HG02885 (cell line): ENCODE measurements around the gene PDE6A.
"Not testable (repeated sequence)": the region's sequence is repeated elsewhere in the genome, so short reads cannot be mapped to it uniquely, and the experiment has no call there.

Experiments used
- ATAC-seq: cut with Tn5 transposase; IDR thresholded peaks from one replicate; pipeline ENCODE4 v1.9.1; 2021; ENCODE audit warnings: mild to moderate bottlenecking; ENCODE audit not compliant: unreplicated experiment, poor library complexity

Gene PDE6A

GRCh38 chr5:149870232-149870631 is 74.4 kb downstream of the PDE6A start:
- no peak for ATAC-seq

- ATAC-seq, result no peak
Observed at GRCh38 chr5:149869411-149869821, 75.2 kb downstream of the PDE6A start.

DNA sequence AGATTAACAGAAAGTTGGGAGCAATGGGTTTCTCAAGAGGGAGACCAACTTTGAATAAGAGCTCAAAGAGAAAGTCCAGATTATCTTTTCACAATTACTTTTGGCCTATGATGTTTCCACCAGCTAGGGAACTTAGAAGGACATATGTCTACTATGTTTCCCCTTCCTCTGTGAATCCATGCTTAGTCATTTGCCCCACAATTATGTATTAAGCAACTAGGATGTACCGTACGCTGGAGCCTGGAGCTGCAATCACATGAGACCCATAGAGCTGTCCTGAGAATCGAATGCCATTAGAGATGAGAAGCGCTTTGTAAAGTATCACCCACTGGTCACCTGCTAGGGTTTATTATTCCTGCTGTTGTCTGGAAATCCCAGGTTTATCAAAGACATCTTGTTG is 78.8 kb downstream of the PDE6A start:
- ATAC-seq, result no peak

DNA sequence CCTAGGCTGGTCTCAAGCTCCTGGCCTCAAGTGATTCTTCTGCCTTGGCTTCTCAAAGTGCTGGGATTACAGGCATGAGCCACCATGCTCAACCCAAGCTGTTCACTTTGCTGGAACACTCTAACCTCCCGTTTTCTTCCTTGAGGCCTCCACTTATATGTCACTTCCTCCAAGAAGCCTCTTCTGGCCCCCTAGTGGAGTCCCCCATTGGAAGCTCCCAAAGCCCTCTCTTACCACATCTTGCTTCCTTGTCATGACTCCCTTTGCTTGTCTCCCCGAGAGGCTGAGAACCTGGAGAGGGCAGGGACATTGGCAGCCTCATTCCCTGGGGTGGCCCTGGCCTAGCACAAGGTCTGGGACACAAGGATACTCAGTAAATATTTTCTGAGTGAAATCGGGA is 80.8 kb downstream of the PDE6A start:
- no peak for ATAC-seq

GRCh38 chr5:149863176-149863575 is 81.4 kb downstream of the PDE6A start:
- ATAC-seq, result no peak

DNA sequence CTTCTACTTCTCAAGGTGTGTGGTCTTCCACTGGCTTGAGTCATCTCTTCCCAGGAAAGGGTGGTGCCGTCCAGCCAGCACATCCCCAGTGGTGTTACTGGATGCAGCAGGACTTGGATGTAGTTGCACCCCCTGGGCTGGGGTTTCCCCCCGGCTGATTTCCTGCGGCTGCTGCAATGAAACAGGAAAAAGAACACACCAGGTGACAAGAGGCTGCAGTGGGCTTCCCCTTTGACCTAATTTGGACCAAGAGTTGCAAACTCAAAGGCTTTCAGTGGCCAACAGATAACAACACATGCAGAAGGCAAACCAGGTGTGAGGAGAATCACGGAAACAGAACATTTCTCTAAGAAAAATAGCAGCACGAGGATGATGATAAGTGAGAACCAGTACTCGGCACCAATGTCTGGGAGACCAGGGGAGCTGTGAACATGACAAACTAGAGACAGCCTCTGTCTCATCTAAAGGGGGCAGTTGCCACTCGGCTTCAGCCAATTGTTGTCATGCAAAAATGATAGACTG is 83.7 kb downstream of the PDE6A start:
- peak; percentile 77 for ATAC-seq

DNA sequence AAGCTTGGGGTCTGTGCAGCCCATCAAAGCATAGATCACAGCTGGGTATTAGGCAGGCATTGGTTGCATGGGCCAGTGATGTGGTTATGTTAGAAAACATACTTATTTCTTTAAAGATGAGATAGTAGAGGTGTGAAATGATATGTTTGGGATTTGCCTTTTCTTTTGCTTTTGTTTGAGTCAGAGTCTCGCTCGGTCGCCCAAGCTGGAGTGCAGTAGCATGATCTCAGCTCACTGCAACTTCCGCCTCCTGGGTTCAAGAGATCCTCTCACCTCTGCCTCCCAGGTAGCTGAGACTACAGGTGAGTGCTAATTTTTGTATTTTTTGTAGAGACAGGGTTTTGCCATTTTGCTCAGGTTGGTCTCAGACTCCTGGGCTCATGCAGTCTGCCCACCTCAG is 84.8 kb downstream of the PDE6A start:
- no peak for ATAC-seq

- ATAC-seq, result not testable (repeated sequence)
Observed at GRCh38 chr5:149858481-149858880, 86.1 kb downstream of the PDE6A start.

DNA sequence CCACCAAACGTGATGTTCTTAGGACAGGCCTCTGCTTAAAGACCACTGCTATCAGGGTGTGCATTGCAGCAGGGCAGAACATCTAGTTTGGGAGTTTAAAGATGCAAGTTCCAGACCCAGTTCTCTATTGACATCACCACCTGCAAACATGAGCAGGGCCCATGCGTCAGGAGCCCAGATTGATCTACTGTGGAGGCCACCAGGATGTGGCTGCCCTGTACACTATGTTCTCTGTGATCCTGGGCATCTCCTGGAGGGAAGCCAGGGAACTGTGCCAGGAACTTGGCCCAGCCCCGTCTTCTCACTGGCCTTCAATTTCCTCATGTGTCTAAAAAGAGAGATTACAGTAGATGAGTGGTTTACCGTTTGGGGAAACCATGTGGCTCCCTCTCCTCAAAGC is 87.1 kb downstream of the PDE6A start:
- ATAC-seq, result no peak

GRCh38 chr5:149855366-149855765 is 89.2 kb downstream of the PDE6A start:
- no peak for ATAC-seq

GRCh38 chr5:149854866-149855265 is 89.7 kb downstream of the PDE6A start:
- ATAC-seq, result no peak

- no peak for ATAC-seq
Observed at GRCh38 chr5:149853701-149854100, 90.9 kb downstream of the PDE6A start.

DNA sequence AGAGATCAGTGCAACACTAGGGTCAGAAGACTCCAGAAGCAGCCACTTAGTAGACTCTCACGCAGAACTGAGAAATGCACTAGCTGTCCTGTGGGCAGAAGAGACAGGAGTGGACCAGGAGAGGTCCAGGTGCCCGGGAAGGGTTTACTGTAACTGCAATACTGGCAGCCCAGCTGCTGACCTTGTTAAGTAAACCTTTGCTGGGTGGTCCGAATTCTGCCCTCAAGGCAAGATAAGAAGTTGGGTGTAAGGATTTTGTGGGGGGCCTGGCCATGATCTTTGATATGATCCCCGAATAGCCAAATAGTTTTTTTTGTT is 91.3 kb downstream of the PDE6A start:
- ATAC-seq, result peak; percentile 7

- peak; percentile 67 for ATAC-seq
Observed at GRCh38 chr5:149852641-149853330, 91.8 kb downstream of the PDE6A start.

GRCh38 chr5:149851211-149851610 is 93.4 kb downstream of the PDE6A start:
- ATAC-seq, result no peak

GRCh38 chr5:149849966-149850910 is 94.4 kb downstream of the PDE6A start:
- ATAC-seq, result no peak

- no peak for ATAC-seq
Observed at GRCh38 chr5:149849280-149849965, 95.2 kb downstream of the PDE6A start.

- no peak for ATAC-seq
Observed at GRCh38 chr5:149847611-149848010, 97.0 kb downstream of the PDE6A start.

- no peak for ATAC-seq
Observed at GRCh38 chr5:149846021-149846420, 98.6 kb downstream of the PDE6A start.

- ATAC-seq, result no peak
Observed at GRCh38 chr5:149845601-149846000, 99.0 kb downstream of the PDE6A start.
